OCI-LY3 (cell line): ENCODE results near the gene SPATA2L.
"Not testable (repeated sequence)": the region's sequence is repeated elsewhere in the genome, so short reads cannot be mapped to it uniquely, and the experiment has no call there.

Source experiments
- H2AFZ ChIP-seq: fragments of 200-600, 300-600 bp; shearing (Covaris generic); 2 replicates; pipeline ENCODE4 v1.6.0; 2014; ENCODE audit warnings: antibody characterized with exemption, low read depth, low read length
- H3K27ac ChIP-seq: fragments of 200-600, 300-600 bp; sonication (generic); 2 replicates; pipeline ENCODE4 v1.5.1; 2014; ENCODE audit warnings: mild to moderate bottlenecking, low read length, moderate library complexity, mixed read lengths
- H3K27me3 ChIP-seq: fragments of 200-600, 300-600 bp; sonication (generic); 2 replicates; pipeline ENCODE4 v1.6.1; 2014; ENCODE audit warnings: low read depth, low read length, mixed read lengths
- H3K36me3 ChIP-seq: fragments of 200-600, 300-600 bp; sonication (generic); replicated peaks from 2 replicates; pipeline ENCODE3; 2014; ENCODE audit warnings: low read depth, low read length, mixed read lengths
- H3K4me1 ChIP-seq: fragments of 300-600, 200-600 bp; sonication (generic); 2 replicates; pipeline ENCODE4 v1.6.1; 2014; ENCODE audit warnings: low read length, mixed read lengths
- H3K4me2 ChIP-seq: fragments of 200-600, 300-600 bp; sonication (generic); 2 replicates; pipeline ENCODE4 v1.6.1; 2014; ENCODE audit warnings: low read length, mixed read lengths
- H3K4me3 ChIP-seq: fragments of 300-600, 200-600 bp; sonication (generic); 2 replicates; pipeline ENCODE4 v1.5.1; 2014; ENCODE audit warnings: antibody characterized with exemption, mild to moderate bottlenecking, low read length, moderate library complexity
- H3K79me2 ChIP-seq: fragments of 300-600, 200-600 bp; shearing (Covaris generic); 2 replicates; pipeline ENCODE4 v1.6.1; 2014; ENCODE audit warnings: mild to moderate bottlenecking, low read length, mixed read lengths
- H3K9ac ChIP-seq: fragments of 300-600, 200-600 bp; shearing (Covaris generic); 2 replicates; pipeline ENCODE4 v1.6.0; 2014; ENCODE audit warnings: mild to moderate bottlenecking, low read length, moderate library complexity
- H3K9me3 ChIP-seq: fragments of 200-600, 300-600 bp; shearing (Covaris generic); 2 replicates; pipeline ENCODE4 v1.6.1; 2014; ENCODE audit warnings: low read length, mixed read lengths; ENCODE audit not compliant: insufficient read depth
- H4K20me1 ChIP-seq: fragments of 200-600, 300-600 bp; sonication (generic); 2 replicates; pipeline ENCODE4 v1.6.1; 2016; ENCODE audit warnings: low read length, mixed read lengths; ENCODE audit not compliant: insufficient read depth
- EZH2phosphoT487 ChIP-seq: fragments of 200-600 bp; shearing (Covaris generic); IDR thresholded peaks from 2 replicates; pipeline ENCODE4 v1.6.1; 2018; ENCODE audit warnings: antibody characterized with exemption, mixed run types, low read depth
- TF ChIP-seq, protein P1 (sequence below): fragments of 200-600, 300-600 bp; sonication (generic); IDR thresholded peaks from 2 replicates; pipeline ENCODE4 v1.5.1; 2014; ENCODE audit warnings: antibody characterized with exemption, low read length, low read depth

The SPATA2L gene

GRCh38 chr16:89705006-89705405 lies 3.5 kb upstream of the SPATA2L start:
- H3K4me1 ChIP-seq = peaks cover 14% of the 10 kb centered on the region
- no peaks in the 10 kb centered on the region for H4K20me1 ChIP-seq
- H2AFZ ChIP-seq = no peak overlapping the region
- no peaks in the 10 kb centered on the region for H3K9me3 ChIP-seq
- no peak overlapping the region for H3K4me2 ChIP-seq
- no peak overlapping the region for H3K27ac ChIP-seq
- TF ChIP-seq, protein P1, sequence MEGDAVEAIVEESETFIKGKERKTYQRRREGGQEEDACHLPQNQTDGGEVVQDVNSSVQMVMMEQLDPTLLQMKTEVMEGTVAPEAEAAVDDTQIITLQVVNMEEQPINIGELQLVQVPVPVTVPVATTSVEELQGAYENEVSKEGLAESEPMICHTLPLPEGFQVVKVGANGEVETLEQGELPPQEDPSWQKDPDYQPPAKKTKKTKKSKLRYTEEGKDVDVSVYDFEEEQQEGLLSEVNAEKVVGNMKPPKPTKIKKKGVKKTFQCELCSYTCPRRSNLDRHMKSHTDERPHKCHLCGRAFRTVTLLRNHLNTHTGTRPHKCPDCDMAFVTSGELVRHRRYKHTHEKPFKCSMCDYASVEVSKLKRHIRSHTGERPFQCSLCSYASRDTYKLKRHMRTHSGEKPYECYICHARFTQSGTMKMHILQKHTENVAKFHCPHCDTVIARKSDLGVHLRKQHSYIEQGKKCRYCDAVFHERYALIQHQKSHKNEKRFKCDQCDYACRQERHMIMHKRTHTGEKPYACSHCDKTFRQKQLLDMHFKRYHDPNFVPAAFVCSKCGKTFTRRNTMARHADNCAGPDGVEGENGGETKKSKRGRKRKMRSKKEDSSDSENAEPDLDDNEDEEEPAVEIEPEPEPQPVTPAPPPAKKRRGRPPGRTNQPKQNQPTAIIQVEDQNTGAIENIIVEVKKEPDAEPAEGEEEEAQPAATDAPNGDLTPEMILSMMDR = no peak
- no peak for TF ChIP-seq EZH2phosphoT487
- no peaks in the 10 kb centered on the region for H3K27me3 ChIP-seq
- H3K79me2 ChIP-seq = no peaks in the 10 kb centered on the region
- no peak overlapping the region for H3K4me3 ChIP-seq
- H3K9ac ChIP-seq = no peak overlapping the region
- H3K36me3 ChIP-seq = no peaks in the 10 kb centered on the region

DNA sequence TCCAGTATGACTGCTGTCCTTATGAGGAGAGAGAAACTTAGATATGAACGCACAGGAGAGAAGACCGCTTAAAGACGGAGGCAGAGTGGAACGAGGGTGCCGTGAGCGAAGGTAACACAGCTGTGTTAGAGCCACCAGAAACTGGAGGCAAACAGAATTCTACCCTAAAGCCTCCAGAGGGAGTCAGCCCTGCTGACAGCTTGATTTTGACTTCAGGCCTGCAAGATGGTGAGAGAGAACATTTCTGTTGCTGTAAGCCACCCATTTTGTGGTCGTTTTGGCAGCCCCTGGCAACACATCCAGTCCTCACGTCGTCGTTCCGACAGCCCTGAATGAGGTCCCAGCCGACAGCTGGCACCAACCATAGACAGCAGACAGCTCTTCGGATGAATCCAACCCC lies 2.8 kb upstream of the SPATA2L start:
- Histone ChIP-seq H3K27me3 (no peaks in the 10 kb centered on the region), H2AFZ (no peak overlapping the region), H3K9ac (no peak overlapping the region), H3K27ac (no peak overlapping the region), H3K4me3 (no peak overlapping the region), H3K79me2 (no peaks in the 10 kb centered on the region), H3K4me2 (no peak overlapping the region), H3K36me3 (no peaks in the 10 kb centered on the region), H3K9me3 (no peaks in the 10 kb centered on the region), H4K20me1 (peaks cover 4% of the 10 kb centered on the region; the same call in 1 of the 2 replicates), H3K4me1 (peaks cover 18% of the 10 kb centered on the region)
- TF ChIP-seq, protein P1 = no peak
- TF ChIP-seq EZH2phosphoT487 = no peak

- H3K79me2 ChIP-seq = no peaks in the 10 kb centered on the region
- peak overlapping the region; percentile 30 for H3K27ac ChIP-seq
- H2AFZ ChIP-seq = no peak overlapping the region; the same call in 1 of the 2 replicates
- H3K4me2 ChIP-seq = peak overlapping the region; percentile 86
- H3K4me1 ChIP-seq = peaks cover 14% of the 10 kb centered on the region
- no peaks in the 10 kb centered on the region for H3K9me3 ChIP-seq
- H3K27me3 ChIP-seq = no peaks in the 10 kb centered on the region
- peak overlapping the region; percentile 82 for H3K4me3 ChIP-seq
- H3K36me3 ChIP-seq = no peaks in the 10 kb centered on the region
- TF ChIP-seq EZH2phosphoT487 = no peak
- TF ChIP-seq, protein P1 = peak; percentile 21; the same call in 1 of the 2 replicates
- peak overlapping the region; percentile 64 for H3K9ac ChIP-seq
- peaks cover 6% of the 10 kb centered on the region; the same call in 1 of the 2 replicates for H4K20me1 ChIP-seq
These were observed 668 bp downstream of the SPATA2L start for GRCh38 chr16:89700649-89701424.

- Histone ChIP-seq H3K27ac (0 out of 2 replicates have a peak overlapping the region, but pooled peaks have one; percentile 4), H3K9ac (peak overlapping the region; percentile 64), H2AFZ (no peak overlapping the region), H3K9me3 (no peaks in the 10 kb centered on the region), H3K36me3 (no peaks in the 10 kb centered on the region), H3K79me2 (no peaks in the 10 kb centered on the region), H3K4me2 (peak overlapping the region; percentile 86), H3K4me1 (peaks cover 14% of the 10 kb centered on the region), H3K27me3 (no peaks in the 10 kb centered on the region), H3K4me3 (peak overlapping the region; percentile 82), H4K20me1 (peaks cover 6% of the 10 kb centered on the region; the same call in 1 of the 2 replicates)
- no peak for TF ChIP-seq EZH2phosphoT487
- TF ChIP-seq, protein P1 = peak; percentile 59
These were observed 1.3 kb downstream of the SPATA2L start for GRCh38 chr16:89700100-89700648.

DNA sequence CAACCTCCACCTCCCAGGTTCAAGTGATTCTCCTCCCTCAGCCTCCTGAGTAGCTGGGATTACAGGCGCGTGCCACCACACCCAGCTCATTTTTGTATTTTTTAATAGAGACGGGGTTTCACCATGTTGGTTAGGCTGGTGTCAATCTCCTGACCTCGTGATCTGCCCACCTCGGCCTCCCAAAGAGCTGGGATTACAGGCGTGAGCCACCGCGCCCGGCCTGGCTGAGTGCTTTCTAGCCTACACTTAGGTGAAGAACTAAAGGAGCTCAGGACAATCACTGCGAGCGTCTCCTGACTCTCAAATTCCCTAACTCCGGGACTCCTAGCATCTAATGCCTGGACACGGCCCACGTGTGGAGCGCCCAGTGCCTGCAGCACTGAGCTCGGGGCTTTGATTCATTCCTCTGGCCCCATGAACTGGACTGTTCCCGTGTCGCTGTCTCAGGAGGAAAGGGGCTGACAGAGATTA lies 1.8 kb downstream of the SPATA2L start:
- not testable (repeated sequence) for H3K27ac ChIP-seq, H3K79me2 ChIP-seq, H3K9me3 ChIP-seq, H3K36me3 ChIP-seq, H4K20me1 ChIP-seq, H3K27me3 ChIP-seq, H3K9ac ChIP-seq, H2AFZ ChIP-seq
- Histone ChIP-seq H3K4me1 (peaks cover 14% of the 10 kb centered on the region), H3K4me3 (peak overlapping the region; percentile 82), H3K4me2 (peak overlapping the region; percentile 65)

DNA sequence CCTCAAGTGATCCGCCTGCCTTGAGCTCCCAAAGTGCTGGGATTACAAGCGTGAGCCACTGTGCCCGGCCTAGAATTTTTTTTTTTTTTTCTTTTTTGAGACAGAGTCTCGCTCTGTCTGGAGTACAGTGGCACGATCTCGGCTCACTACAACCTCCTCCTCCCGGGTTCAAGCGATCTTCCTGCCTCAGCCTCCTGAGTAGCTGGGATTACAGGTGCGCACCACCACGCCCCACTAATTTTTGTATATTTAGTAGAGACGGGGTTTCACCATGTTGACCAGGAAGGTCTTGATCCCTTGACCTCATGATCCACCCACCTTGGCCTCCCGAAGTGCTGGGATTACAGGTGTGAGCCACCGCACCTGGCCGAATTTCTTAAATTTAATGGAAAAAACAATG lies 2.8 kb downstream of the SPATA2L start:
- H3K9ac ChIP-seq, H3K4me3 ChIP-seq, H3K36me3 ChIP-seq, H3K79me2 ChIP-seq, H3K4me2 ChIP-seq, H3K27me3 ChIP-seq, H3K9me3 ChIP-seq, H3K27ac ChIP-seq, H2AFZ ChIP-seq, H4K20me1 ChIP-seq: not testable (repeated sequence)
- H3K4me1 ChIP-seq = peaks cover 14% of the 10 kb centered on the region
